ENCODE measurements around the gene HOXB3. TPM values are rescaled to one million over a fixed set of nuclear protein-coding genes. Genes with fewer than 3 reads are reported as not detected.

The HOXB3 gene
- total and polyA plus RNA-seq, 8 donors, result 1.1 to 5.6 (median 2.0) TPM

DNA sequence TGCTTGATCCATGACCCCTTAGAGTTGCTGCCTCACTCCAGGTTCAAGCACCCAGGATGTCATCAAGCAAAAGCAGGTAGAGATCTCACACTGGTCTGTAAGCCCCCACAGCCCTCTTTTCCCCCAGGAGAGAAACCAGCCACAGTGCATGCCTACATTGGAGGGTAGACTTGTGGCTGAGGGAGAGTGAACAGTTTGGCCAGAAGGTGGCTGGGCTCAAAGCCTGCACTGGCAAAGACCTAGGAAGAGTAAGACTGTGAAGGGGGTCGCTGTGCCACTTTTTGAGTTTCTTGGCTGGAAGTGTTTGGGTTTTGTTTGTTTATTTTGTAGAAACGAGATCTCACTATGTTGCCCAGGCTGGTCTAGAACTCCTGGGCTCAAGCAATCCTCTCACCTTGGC lies 87.7 kb downstream of the HOXB3 start:
- H3K27me3 ChIP-seq, result peaks cover 0 to 5% (median 0%) of the 10 kb centered on the region in 4 donors
- no peak for FAIRE-seq
- H3K27ac ChIP-seq, result no peak overlapping the region
- no peak for DNase-seq
- no peaks in the 10 kb centered on the region for H3K36me3 ChIP-seq
- ATAC-seq, result no peak
- intact Hi-C loops (cut with DNase I), result no loop called here
- WGBS, 2 donors, result 62 to 69% methylated on average over 2 of the region's 2 CpGs
- H3K9me3 ChIP-seq, result no peaks in the 10 kb centered on the region
- no peak overlapping the region for H3K4me3 ChIP-seq
- no peaks in the 10 kb centered on the region for H3K4me1 ChIP-seq
- TF ChIP-seq, protein P1, sequence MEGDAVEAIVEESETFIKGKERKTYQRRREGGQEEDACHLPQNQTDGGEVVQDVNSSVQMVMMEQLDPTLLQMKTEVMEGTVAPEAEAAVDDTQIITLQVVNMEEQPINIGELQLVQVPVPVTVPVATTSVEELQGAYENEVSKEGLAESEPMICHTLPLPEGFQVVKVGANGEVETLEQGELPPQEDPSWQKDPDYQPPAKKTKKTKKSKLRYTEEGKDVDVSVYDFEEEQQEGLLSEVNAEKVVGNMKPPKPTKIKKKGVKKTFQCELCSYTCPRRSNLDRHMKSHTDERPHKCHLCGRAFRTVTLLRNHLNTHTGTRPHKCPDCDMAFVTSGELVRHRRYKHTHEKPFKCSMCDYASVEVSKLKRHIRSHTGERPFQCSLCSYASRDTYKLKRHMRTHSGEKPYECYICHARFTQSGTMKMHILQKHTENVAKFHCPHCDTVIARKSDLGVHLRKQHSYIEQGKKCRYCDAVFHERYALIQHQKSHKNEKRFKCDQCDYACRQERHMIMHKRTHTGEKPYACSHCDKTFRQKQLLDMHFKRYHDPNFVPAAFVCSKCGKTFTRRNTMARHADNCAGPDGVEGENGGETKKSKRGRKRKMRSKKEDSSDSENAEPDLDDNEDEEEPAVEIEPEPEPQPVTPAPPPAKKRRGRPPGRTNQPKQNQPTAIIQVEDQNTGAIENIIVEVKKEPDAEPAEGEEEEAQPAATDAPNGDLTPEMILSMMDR (IDR thresholded peaks at IDR 0.05), result no peak

DNA sequence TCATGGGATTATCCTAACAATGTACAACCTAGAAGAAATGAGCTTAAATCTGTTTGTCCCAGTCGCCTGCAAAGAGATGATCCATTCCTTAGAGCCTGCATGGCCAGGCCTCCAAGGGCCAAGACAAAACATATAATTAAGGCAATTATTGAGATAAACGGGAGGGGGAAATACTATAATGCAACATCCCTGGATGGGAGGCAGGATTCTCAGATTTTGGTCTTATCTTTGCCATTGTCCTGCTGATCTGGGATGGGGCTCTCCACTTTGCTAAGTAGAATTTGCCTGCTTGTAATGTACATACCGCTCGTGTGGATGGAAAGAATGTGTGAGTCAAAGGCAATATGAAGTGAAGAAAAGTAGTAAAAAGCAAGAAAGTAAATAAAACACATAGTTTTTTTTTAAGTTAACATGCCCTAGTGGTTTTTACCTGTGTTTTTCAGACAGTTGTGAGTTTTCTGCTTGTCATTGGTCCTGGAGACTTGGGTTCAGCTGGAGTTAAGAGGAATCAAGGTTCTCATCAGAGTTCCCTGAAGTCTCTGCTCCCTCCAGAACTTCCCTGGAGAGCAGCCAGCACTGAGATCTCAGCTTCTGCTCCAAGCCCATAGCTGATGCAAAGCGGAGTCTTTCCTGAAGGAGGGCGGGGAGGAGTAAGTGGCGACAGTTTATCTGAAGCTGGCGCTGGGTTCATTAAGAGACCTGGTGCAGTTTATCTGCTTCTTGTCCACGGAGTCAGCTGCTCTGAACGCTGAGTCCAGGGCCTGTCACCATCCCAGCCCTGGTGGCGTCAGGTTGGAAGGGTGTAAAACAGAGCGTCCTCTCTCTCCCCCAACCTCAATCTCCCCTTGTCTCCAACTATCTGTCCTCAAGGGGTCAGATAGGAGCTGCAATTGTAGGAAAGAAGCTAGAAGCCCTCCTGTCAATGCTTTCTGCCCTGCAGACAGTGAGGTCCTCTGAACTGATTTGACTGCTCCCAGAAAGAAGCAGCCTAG lies 89.3 kb downstream of the HOXB3 start:
- Histone ChIP-seq H3K4me1 (no peaks in the 10 kb centered on the region), H3K27ac (no peak overlapping the region), H3K27me3 (peaks cover 0 to 7% (median 0%) of the 10 kb centered on the region in 4 donors), H3K9me3 (no peaks in the 10 kb centered on the region), H3K4me3 (no peak overlapping the region), H3K36me3 (no peaks in the 10 kb centered on the region)
- intact Hi-C loops (cut with DNase I), result no loop called here
- WGBS, 2 donors, result 61 to 66% methylated on average over 12 of the region's 12 CpGs
- ATAC-seq (no peak), FAIRE-seq (no peak), DNase-seq (no peak)
- TF ChIP-seq, protein P1 (IDR thresholded peaks at IDR 0.05), result no peak

DNA sequence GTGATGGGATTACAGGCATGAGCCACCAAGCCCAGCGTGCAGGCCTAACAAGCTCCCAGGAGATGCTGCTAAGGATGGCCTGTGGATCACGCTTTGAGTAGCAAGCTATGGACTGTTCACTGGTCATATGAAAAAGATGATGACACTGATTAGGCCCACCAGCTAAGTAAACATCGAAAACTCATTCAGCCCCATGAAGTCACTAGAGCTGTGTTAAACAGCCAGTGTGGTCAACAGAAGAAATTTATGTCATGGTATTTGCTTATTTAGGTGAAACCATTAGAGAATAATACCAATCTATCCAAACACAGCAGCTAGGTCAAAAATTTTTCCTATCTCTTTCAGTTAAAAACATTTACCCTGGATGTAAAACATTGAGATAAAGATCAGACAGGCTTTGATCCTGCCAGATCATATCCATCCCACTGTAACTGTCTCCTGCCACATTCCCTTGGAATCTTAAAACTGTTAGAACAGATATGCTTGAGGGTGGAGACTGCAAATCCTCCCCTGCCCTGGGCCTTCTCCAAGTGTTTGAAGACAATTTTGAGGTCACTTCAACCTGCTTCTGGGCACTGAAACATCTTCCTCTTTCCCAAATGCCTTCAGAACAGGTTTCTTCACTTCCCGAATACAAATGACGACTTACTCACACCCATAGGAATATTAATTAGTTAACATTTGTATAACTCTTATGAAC lies 90.2 kb downstream of the HOXB3 start:
- H3K27me3 ChIP-seq, result peaks cover 0 to 7% (median 0%) of the 10 kb centered on the region in 4 donors

DNA sequence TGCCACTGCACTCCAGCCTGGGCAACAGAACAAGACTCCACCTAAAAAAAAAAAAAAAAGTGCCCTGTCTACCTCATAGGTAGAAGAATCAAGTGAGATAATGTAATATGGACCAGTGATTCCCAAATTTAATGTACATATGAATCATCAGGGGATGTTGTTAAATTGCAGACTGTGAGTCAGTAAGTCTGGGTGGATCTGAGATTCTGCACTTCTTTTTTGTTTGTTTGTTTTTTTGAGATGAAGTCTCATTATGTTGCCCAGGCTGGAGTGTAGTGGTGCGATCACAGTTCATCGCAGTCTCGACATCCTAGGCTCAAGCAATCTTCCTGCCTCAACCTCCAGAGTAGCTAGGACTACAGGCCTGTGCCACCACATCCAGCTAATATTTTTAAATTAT lies 90.8 kb downstream of the HOXB3 start:
- intact Hi-C loops (cut with DNase I), result no loop called here
- Histone ChIP-seq H3K4me3 (no peak overlapping the region), H3K27me3 (peaks cover 0 to 7% (median 0%) of the 10 kb centered on the region in 4 donors), H3K36me3 (no peaks in the 10 kb centered on the region), H3K27ac (no peak overlapping the region), H3K9me3 (no peaks in the 10 kb centered on the region), H3K4me1 (no peaks in the 10 kb centered on the region)
- ATAC-seq, result no peak
- TF ChIP-seq, protein P1 (IDR thresholded peaks at IDR 0.05), result no peak
- WGBS, 2 donors, result 97 to 100% methylated on average over 3 of the region's 3 CpGs
- FAIRE-seq, result no peak
- no peak for DNase-seq

More for the DNA sequence above, 90.2 kb downstream of the HOXB3 start:
- DNase-seq, result no peak
- intact Hi-C loops (cut with DNase I), result no loop called here
- no peak overlapping the region for H3K27ac ChIP-seq
- no peak overlapping the region for H3K4me3 ChIP-seq
- FAIRE-seq, result no peak
- H3K4me1 ChIP-seq, result no peaks in the 10 kb centered on the region
- no peaks in the 10 kb centered on the region for H3K36me3 ChIP-seq
- TF ChIP-seq, protein P1 (IDR thresholded peaks at IDR 0.05), result no peak
- 84 to 92% methylated on average over 5 of the region's 5 CpGs for WGBS, 2 donors
- no peak for ATAC-seq
- no peaks in the 10 kb centered on the region for H3K9me3 ChIP-seq

Small RNA genes lying within 50 kb of the gene (microRNA-seq; reads per million reads assigned to microRNA genes)
- gene MIR196A1, result 0 to 0.29 reads per million in 2 donors

Other genes with a start within 250 kb of the HOXB3 start
- 1 to 10 TPM in 5 of 6 donors, under 1 TPM in 1; 0.92 to 5.2 (median 2.8) TPM for gene SKAP1, start 160.0 kb downstream of the HOXB3 start, total RNA-seq
- gene SKAP1, start 160.0 kb downstream of the HOXB3 start, polyA plus RNA-seq, result 1 to 10 TPM; 2.9 to 3.2 TPM
- gene HOXB1, start 59.2 kb downstream of the HOXB3 start, total RNA-seq, result not detected
- not detected for gene HOXB1, start 59.2 kb downstream of the HOXB3 start, polyA plus RNA-seq
- 1 to 10 TPM in 3 of 6 donors, under 1 TPM in 3; 0.39 to 5.1 (median 1.3) TPM for gene HOXB2, start 45.1 kb downstream of the HOXB3 start, total RNA-seq
- 1 to 10 TPM; 2.2 to 4.6 TPM for gene HOXB2, start 45.1 kb downstream of the HOXB3 start, polyA plus RNA-seq
- gene HOXB4, start 11.9 kb downstream of the HOXB3 start, total RNA-seq, result 1 to 10 TPM in 1 of 6 donors, under 1 TPM in 5; 0.22 to 2.5 (median 0.57) TPM
- gene HOXB4, start 11.9 kb downstream of the HOXB3 start, polyA plus RNA-seq, result under 1 TPM; 0.89 to 0.91 TPM
- gene HOXB5, start 3.5 kb upstream of the HOXB3 start, total RNA-seq, result under 1 TPM; 0.19 to 0.90 (median 0.26) TPM
- 1 to 10 TPM in 1 of 2 donors, under 1 TPM in 1; 0.80 to 1.0 TPM for gene HOXB5, start 3.5 kb upstream of the HOXB3 start, polyA plus RNA-seq
- gene HOXB6, start 14.7 kb upstream of the HOXB3 start, total RNA-seq, result 1 to 10 TPM in 1 of 6 donors, under 1 TPM in 5; 0.12 to 1.2 (median 0.42) TPM
- gene HOXB6, start 14.7 kb upstream of the HOXB3 start, polyA plus RNA-seq, result 1 to 10 TPM; 1.8 TPM
- gene HOXB7, start 20.8 kb upstream of the HOXB3 start, total RNA-seq, result under 1 TPM in 4 of 6 donors, not detected in 2; 0.35 to 0.94 (median 0.41) TPM
- 1 to 10 TPM; 1.1 to 1.3 TPM for gene HOXB7, start 20.8 kb upstream of the HOXB3 start, polyA plus RNA-seq
- gene HOXB8, start 25.1 kb upstream of the HOXB3 start, total RNA-seq, result under 1 TPM in 1 of 6 donors, not detected in 5; 0.09 TPM
- gene HOXB8, start 25.1 kb upstream of the HOXB3 start, polyA plus RNA-seq, result under 1 TPM; 0.12 to 0.15 TPM
- under 1 TPM in 1 of 6 donors, not detected in 5; 0.25 TPM for gene HOXB9, start 36.1 kb upstream of the HOXB3 start, total RNA-seq
- gene HOXB9, start 36.1 kb upstream of the HOXB3 start, polyA plus RNA-seq, result not detected
- gene PRAC1, start 132.3 kb upstream of the HOXB3 start, total RNA-seq, result not detected
- gene PRAC1, start 132.3 kb upstream of the HOXB3 start, polyA plus RNA-seq, result not detected
- gene PRAC2, start 132.9 kb upstream of the HOXB3 start, total RNA-seq, result not detected
- gene PRAC2, start 132.9 kb upstream of the HOXB3 start, polyA plus RNA-seq, result not detected
- gene HOXB13, start 138.5 kb upstream of the HOXB3 start, total RNA-seq, result under 1 TPM in 1 of 6 donors, not detected in 5; 0.06 TPM
- not detected for gene HOXB13, start 138.5 kb upstream of the HOXB3 start, polyA plus RNA-seq
- gene TTLL6, start 227.0 kb upstream of the HOXB3 start, total RNA-seq, result under 1 TPM; 0.40 to 0.98 (median 0.67) TPM
- gene TTLL6, start 227.0 kb upstream of the HOXB3 start, polyA plus RNA-seq, result 1 to 10 TPM; 1.9 to 6.0 TPM
- 10 to 100 TPM; 45.2 to 66.0 (median 57.4) TPM for gene CALCOCO2, start 240.8 kb upstream of the HOXB3 start, total RNA-seq
- gene CALCOCO2, start 240.8 kb upstream of the HOXB3 start, polyA plus RNA-seq, result 10 to 100 TPM; 31.2 to 63.9 TPM

All from pancreas (tissue), 10 donors.